ENCODE results near the gene MLLT3.

MLLT3 gene

GRCh38 chr9:20325008-20325407 is 297.3 kb downstream of the MLLT3 start:
- no peak for DNase-seq

DNA sequence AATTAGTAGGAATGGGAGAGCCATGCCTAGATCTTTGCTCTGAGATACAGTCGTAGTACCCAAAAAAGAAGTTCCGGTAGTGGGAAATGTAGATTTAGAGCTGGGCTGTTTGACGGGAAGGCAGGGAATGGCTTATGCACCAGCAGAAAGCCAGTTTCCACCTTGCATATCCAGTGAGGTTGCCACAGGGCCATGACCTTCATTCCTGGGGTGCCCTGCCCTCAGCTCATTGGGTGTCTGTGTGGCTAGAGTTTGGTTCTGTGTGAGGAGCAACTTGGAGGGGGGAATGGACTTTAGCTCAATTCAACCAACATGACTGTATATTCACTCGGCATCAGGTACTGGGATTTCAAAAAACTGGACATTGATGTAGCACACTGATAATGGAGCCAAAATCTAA is 300.1 kb downstream of the MLLT3 start:
- DNase-seq = no peak

- DNase-seq = no peak
These were observed 300.7 kb downstream of the MLLT3 start for GRCh38 chr9:20321423-20322082.

DNA sequence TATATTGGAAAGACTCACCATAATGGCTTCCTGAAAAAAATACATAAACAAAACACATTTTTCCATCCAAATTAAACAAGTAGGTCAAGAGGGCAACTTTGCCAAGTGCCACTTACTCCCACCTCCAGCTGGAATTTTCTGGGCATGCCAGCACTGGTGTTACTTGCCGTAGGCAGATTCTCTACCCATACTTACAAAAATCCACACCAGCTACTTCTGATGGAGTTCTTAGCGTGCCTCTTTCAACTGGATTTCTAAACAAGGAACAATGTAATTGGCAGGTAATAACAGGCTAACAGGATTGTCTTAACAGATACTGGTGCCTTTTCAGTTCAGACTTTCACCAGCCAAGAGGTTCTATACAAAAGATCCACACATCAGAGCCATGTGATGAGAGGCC is 301.4 kb downstream of the MLLT3 start:
- no peak for DNase-seq

- DNase-seq = no peak
These were observed 302.5 kb downstream of the MLLT3 start for GRCh38 chr9:20319641-20320337.

- no peak for DNase-seq
These were observed 303.1 kb downstream of the MLLT3 start for GRCh38 chr9:20319241-20319640.

DNA sequence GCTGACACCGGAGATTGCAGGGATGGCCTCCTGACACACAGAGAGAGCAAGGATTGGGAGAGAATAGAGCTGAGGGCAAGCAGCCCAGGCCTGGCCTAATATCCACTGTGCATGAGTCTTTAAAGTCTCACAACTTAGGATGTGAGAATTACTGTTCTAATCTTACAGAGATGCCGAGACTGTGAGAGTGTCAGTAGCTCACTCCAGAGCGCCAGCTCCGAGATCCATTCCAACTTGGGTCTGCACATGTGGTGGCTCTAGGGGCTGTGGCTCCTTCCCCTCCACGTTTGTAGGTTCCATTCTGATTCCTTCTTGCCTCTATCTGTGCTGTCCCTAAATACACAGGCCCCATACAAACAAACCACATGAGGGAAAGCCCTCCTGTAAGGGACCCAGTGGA is 304.6 kb downstream of the MLLT3 start:
- DNase-seq = no peak

DNA sequence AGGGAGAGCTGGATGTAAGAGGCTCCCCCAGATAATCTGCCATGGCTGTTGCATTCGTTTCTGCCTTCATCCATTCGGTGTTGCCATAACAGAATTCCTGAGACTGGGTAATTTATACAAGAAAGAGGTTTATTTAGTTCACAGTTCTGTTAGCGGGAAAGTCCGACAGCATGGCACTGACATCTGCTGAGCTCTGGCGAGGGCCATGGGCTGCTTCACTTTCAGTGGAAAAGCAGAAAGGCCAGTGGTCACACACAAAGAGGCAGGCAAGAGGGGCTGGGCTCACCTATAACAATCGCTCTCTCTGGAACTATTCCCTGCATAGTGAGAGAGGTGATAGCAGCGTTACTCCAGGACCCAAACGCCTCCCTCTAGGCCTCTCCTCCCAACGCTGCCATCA is 305.9 kb downstream of the MLLT3 start:
- DNase-seq = no peak

DNA sequence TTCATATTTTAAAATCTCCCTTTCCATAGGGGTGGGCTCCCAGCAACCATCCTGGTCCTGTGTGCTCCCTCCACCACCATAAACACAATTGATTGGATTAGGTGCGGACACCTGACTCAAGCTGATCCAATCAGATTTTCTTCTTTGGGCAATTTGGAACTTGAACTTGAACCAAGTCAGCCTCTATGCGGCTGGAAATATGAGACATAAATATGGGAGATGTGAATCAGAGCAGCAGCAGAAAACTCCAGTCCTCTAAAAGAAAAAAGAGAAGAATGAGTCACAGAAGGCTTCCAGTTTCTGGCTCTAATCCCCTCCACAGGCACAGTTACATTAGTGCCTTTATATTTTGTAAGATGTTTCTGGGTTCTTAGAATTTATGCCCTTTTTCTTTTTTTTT is 306.6 kb downstream of the MLLT3 start:
- DNase-seq = no peak

- DNase-seq = no peak
These were observed 307.3 kb downstream of the MLLT3 start for GRCh38 chr9:20314981-20315380.

DNA sequence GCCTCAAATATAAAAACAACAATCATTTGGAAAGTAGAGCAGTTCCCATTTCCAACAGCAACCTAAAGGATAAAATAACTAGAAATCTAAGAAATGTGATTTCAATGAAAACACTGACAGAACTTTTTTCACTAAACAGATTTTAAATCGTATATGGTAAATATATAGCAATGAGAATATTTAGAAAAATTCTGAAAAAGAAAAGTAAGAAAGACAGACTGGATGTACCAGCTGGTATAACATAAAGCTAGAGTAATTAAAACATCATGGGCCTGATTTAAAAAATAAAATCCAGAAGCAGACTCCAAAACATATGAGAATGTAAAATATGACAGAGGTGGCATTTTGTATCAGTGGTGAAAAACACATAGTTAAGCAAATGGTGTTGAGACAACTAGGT is 308.9 kb downstream of the MLLT3 start:
- DNase-seq = no peak

DNA sequence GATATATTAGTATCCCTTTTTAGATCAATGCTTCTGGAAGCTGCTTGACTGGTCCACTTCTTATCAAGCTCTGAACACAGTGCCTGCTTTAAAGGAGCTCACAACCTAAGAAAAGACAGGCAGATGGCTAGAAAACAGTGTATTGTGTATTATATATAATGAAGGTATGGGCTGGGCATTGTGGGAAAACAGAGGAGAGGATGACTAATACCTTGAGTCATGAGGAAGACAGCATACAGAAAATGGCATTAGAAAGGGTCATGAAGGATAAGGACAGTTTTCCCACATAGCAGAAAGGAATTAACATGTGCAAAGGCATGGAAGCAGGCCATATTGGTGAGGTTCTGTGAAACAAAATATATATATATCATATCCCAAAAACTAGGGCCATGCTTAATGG is 309.6 kb downstream of the MLLT3 start:
- DNase-seq = no peak

GRCh38 chr9:20310024-20310423 is 312.3 kb downstream of the MLLT3 start:
- DNase-seq = no peak

DNA sequence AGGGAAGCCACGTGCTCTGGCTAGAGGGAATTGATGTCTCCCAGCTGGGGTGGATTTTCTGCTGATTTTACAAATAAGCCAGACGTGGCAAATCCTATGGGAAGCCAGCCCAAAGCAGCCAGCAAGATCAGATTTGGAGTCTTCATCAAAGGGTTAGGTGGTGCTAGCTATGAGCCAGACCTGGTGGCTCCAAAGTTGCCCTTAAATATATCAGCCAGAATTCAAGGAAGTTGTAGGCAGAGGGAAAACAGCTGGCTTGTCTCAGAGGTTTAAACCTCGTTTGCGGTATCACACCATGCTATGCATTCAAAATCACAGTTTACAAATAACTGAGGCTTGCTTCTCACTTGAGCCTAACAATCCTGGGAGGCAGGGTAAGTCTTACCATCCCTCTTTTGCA is 313.2 kb downstream of the MLLT3 start:
- no peak for DNase-seq

GRCh38 chr9:20307621-20308020 is 314.7 kb downstream of the MLLT3 start:
- no peak for DNase-seq

DNA sequence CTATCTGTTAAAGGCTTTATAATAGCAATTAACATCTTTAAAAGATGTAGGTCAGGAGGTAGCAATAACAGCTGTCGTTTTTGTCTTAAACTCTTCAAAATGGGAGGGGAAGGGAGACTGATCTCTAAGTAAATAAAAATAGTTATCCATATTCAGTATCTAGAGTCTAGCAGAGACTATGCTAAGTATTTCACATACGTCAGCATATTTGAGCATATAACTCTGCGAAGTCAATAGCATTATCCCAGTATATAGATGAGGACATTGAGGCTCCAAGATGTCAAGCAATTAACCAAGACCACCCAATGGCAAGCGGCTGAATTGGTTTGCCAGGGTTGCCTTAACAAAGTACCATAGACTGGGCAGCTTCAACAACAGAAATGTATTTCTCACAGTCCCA is 316.8 kb downstream of the MLLT3 start:
- no peak for DNase-seq

- DNase-seq = no peak
These were observed 318.3 kb downstream of the MLLT3 start for GRCh38 chr9:20303996-20304395.

DNA sequence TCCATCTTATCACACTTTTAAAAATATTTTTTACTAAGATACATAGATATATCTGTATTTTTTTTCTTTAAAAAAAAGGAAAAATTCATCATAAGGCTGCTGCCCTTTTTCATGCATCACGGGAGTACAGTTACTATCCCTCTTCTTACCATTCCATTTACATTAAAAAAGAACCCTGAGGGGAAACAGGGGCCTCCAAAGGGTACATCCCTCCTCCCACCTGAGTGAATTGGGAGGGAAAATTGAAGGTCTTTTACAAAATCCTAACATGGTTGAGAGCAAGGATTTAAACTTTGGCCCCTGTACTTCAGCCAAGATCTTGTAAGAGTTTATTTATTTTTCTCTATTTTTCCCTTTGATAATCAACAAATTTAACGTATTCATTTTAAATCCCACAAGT is 319.2 kb downstream of the MLLT3 start:
- DNase-seq = no peak

DNA sequence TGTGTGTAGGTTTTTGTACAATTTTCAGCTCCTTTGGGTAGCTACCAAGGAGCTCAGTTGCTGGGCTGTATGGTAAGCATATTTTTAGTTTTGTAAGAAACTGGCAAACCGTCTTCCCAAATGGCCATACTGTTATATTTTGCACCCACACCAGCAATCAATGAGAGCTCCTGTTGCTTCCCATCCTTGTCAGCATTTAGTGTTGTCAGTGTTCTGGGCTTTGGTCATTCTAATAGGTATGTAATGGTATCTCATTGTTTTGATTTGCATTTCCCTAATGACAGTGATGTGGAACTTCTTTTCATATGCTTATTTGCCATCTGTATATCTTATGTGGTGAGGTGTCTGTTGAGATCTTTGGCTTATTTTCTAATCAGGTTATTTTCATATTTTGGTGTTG is 320.1 kb downstream of the MLLT3 start:
- no peak for DNase-seq

GRCh38 chr9:20300430-20301115 is 321.7 kb downstream of the MLLT3 start:
- no peak for DNase-seq

DNA sequence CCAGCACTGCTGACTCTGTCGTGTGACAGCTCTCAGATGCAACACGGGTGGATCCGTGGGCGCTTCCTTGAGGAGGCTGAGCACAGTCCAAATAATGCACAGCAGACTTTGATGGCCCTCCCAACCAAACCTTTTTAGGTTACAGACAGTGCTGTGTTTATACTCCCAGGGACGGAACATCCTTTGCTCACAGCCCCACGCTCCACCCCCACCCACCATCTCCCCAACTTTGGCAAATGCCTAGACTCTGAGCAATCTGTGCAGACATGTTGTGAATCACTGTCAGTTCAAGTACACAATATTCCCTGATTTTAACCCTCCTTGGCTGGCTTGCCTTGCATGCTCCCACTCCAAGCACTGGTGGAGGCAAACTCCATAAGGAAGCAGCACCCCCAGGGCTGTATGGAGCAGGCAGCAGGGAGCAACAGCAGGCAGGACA is 324.6 kb downstream of the MLLT3 start:
- no peak for DNase-seq

DNA sequence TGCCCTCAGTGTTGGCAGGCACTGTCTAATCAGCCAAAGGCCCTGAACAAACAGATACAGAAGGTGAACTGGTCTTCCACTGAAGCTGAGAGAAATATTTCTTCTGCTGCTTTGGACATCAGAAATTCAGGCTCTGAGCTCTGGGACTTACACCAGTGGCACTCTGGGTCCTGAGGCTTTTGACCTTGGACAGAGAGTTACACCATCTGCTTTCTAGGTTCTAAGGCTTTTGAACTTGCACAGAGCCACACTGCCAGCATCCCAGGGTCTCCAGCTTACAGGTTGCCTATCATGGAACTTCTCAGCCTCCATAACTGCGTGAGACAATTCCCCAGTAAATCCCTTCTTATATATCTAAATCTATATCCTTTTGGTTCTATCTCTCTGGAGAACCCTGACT is 326.7 kb downstream of the MLLT3 start:
- no peak for DNase-seq

DNA sequence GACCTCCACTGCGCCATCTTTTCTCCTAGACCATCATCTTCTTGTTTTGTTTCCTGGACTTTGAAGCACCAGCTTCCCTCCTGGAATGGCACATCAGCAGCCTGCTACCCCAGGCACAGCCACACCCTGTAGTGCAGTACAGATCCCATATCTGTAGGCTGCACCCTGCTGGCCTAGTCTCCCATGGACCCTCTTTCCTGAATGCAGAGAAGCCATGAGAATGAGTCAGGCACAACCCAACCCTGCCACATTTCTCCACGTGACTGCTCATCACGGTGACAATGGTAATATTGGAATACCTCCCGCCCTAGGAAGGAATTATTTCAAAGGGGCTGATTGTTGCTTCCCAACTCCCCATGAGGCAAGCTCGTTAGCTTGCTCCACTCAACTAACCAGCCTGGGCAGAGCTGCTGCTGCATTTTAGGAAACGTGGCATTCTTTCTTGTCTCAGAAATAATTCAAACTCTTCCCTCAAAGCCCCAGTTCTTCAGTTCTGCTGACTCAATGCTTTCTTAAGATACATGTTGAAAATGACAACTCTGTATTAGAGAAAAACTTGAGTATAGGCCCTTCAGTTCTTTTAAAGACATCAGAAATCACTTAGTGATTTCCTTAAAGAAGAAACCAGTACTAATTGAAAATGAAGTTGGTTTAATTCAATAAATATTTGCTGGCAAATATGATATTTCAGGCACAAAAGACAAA is 328.1 kb downstream of the MLLT3 start:
- no peak for DNase-seq

GRCh38 chr9:20292002-20292401 is 330.3 kb downstream of the MLLT3 start:
- no peak for DNase-seq
